ENCODE measurements around the gene SMPD4. TPM values are rescaled to one million over a fixed set of nuclear protein-coding genes. Genes with fewer than 3 reads are reported as not detected.
"Not testable (repeated sequence)": the region's sequence is repeated elsewhere in the genome, so short reads cannot be mapped to it uniquely, and the experiment has no call there.

Gene SMPD4
- total and polyA plus RNA-seq, 2 donors (not counting 3 experiments of a cell fraction or from before 2014, with no cell fraction given) = 85.3 to 88.1 TPM

GRCh38 chr2:130152816-130153595 lies 28.4 kb downstream of the SMPD4 start:
- intact Hi-C loops (cut with micrococcal nuclease) (no loop called here), dilution Hi-C loops (cut with MboI; ENCODE audit: extremely low pct_ligation_motif_present, low sequenced_read_pairs) (no loop called here)
- Histone ChIP-seq H3K9me1 (replicated peaks; ENCODE audit: control insufficient read depth, extremely low read depth, insufficient read depth, low read length) (no peaks in the 10 kb centered on the region), H3K9ac (replicated peaks; ENCODE audit: extremely low read depth, insufficient read depth, low read length) (no peak overlapping the region), H3K27ac (ENCODE audit: insufficient read depth, low read depth, low read length) (no peak overlapping the region), H3K4me2 (ENCODE audit: insufficient read depth, low read length) (no peak overlapping the region), H3K4me1 (ENCODE audit: control insufficient read depth, extremely low read depth, insufficient read depth, low read length) (no peaks in the 10 kb centered on the region), H3K4me3 (replicated peaks in 1 of 3; ENCODE audit: insufficient read depth in 1 of 3, low read depth in 1 of 3, low read length in 3 of 3) (no peak overlapping the region), H3K27me3 (ENCODE audit: control insufficient read depth in 2 of 2, insufficient read depth in 2 of 2, low read length in 2 of 2) (no peaks in the 10 kb centered on the region), H2AFZ (ENCODE audit: low read depth, low read length) (no peak overlapping the region), H3K9me3 (replicated peaks; ENCODE audit: control insufficient read depth, insufficient read depth, low read length) (no peaks in the 10 kb centered on the region), H3K79me2 (ENCODE audit: control insufficient read depth, insufficient read depth, low read length) (no peaks in the 10 kb centered on the region), H4K20me1 (replicated peaks; ENCODE audit: control insufficient read depth, extremely low read depth, insufficient read depth, low read length) (no peaks in the 10 kb centered on the region), H3K36me3 (ENCODE audit: control insufficient read depth in 2 of 2, extremely low read depth in 1 of 2, insufficient read depth in 2 of 2, low read length in 2 of 2) (peaks cover 0 to 18% of the 10 kb centered on the region in 2 experiments)
- no peak for DNase-seq (ENCODE audit: low read depth, low spot score)
- no peak for FAIRE-seq
- TF ChIP-seq MAX (IDR thresholded peaks at IDR 0.05; ENCODE audit: insufficient read depth, insufficient read length) = no peak
- no peak for TF ChIP-seq MYC (IDR thresholded peaks at IDR 0.05; ENCODE audit: low read depth, low read length)
- no peak for TF ChIP-seq CTCF (IDR thresholded peaks at IDR 0.05; ENCODE audit: extremely low read depth in 1 of 2, insufficient read depth in 1 of 2, low read depth in 1 of 2, low read length in 2 of 2)
- no peak for TF ChIP-seq FOS (IDR thresholded peaks at IDR 0.05; ENCODE audit: borderline replicate concordance, insufficient read depth, low read length)
- no peak for TF ChIP-seq GATA2 (IDR thresholded peaks at IDR 0.05; ENCODE audit: insufficient read depth, insufficient read length, low read depth, low read length)
- TF ChIP-seq POLR2AphosphoS5 (IDR thresholded peaks at IDR 0.05; ENCODE audit: insufficient read depth, low read depth, low read length) = no peak
- ChIA-PET CTCF (no interaction called here), POLR2A (no interaction called here)
- BruUV-seq (replicated peaks) = no TSS peak

- H3K9me1 ChIP-seq (replicated peaks; ENCODE audit: control insufficient read depth, extremely low read depth, insufficient read depth, low read length); H3K27ac ChIP-seq (ENCODE audit: insufficient read depth, low read depth, low read length); intact Hi-C loops (cut with micrococcal nuclease); H3K4me2 ChIP-seq (ENCODE audit: insufficient read depth, low read length); H3K27me3 ChIP-seq (ENCODE audit: control insufficient read depth in 2 of 2, insufficient read depth in 2 of 2, low read length in 2 of 2); H3K79me2 ChIP-seq (ENCODE audit: control insufficient read depth, insufficient read depth, low read length); H2AFZ ChIP-seq (ENCODE audit: low read depth, low read length); H3K4me1 ChIP-seq (ENCODE audit: control insufficient read depth, extremely low read depth, insufficient read depth, low read length); H3K9ac ChIP-seq (replicated peaks; ENCODE audit: extremely low read depth, insufficient read depth, low read length); CTCF ChIA-PET; BruUV-seq (replicated peaks); H3K9me3 ChIP-seq (replicated peaks; ENCODE audit: control insufficient read depth, insufficient read depth, low read length); POLR2A ChIA-PET; H4K20me1 ChIP-seq (replicated peaks; ENCODE audit: control insufficient read depth, extremely low read depth, insufficient read depth, low read length); FAIRE-seq; dilution Hi-C loops (cut with MboI; ENCODE audit: extremely low pct_ligation_motif_present, low sequenced_read_pairs); DNase-seq (ENCODE audit: low read depth, low spot score); H3K4me3 ChIP-seq (replicated peaks in 1 of 3; ENCODE audit: insufficient read depth in 1 of 3, low read depth in 1 of 3, low read length in 3 of 3): not testable (repeated sequence)
- H3K36me3 ChIP-seq (ENCODE audit: control insufficient read depth in 2 of 2, extremely low read depth in 1 of 2, insufficient read depth in 2 of 2, low read length in 2 of 2) = peaks cover 0 to 18% of the 10 kb centered on the region in 2 experiments
Measured at GRCh38 chr2:130152136-130152815, 29.1 kb downstream of the SMPD4 start.

GRCh38 chr2:130151145-130151512 lies 30.3 kb downstream of the SMPD4 start:
- BruUV-seq (replicated peaks); H3K4me1 ChIP-seq (ENCODE audit: control insufficient read depth, extremely low read depth, insufficient read depth, low read length); CTCF ChIA-PET; H3K27ac ChIP-seq (ENCODE audit: insufficient read depth, low read depth, low read length); H3K9me1 ChIP-seq (replicated peaks; ENCODE audit: control insufficient read depth, extremely low read depth, insufficient read depth, low read length); H2AFZ ChIP-seq (ENCODE audit: low read depth, low read length); H3K4me2 ChIP-seq (ENCODE audit: insufficient read depth, low read length); dilution Hi-C loops (cut with MboI; ENCODE audit: extremely low pct_ligation_motif_present, low sequenced_read_pairs); H3K27me3 ChIP-seq (ENCODE audit: control insufficient read depth in 2 of 2, insufficient read depth in 2 of 2, low read length in 2 of 2); intact Hi-C loops (cut with micrococcal nuclease); H3K4me3 ChIP-seq (replicated peaks in 1 of 3; ENCODE audit: insufficient read depth in 1 of 3, low read depth in 1 of 3, low read length in 3 of 3); DNase-seq (ENCODE audit: low read depth, low spot score); POLR2A ChIA-PET; H3K79me2 ChIP-seq (ENCODE audit: control insufficient read depth, insufficient read depth, low read length); H3K9me3 ChIP-seq (replicated peaks; ENCODE audit: control insufficient read depth, insufficient read depth, low read length); H4K20me1 ChIP-seq (replicated peaks; ENCODE audit: control insufficient read depth, extremely low read depth, insufficient read depth, low read length); H3K9ac ChIP-seq (replicated peaks; ENCODE audit: extremely low read depth, insufficient read depth, low read length): not testable (repeated sequence)
- FAIRE-seq = peak; percentile 68
- H3K36me3 ChIP-seq (ENCODE audit: control insufficient read depth in 2 of 2, extremely low read depth in 1 of 2, insufficient read depth in 2 of 2, low read length in 2 of 2) = peaks cover 0 to 18% of the 10 kb centered on the region in 2 experiments
